Vagina (tissue), 2 donors: ENCODE measurements around the gene CDC14B. TPM values are rescaled to one million over a fixed set of nuclear protein-coding genes. Genes with fewer than 3 reads are reported as not detected.
A peak's percentile ranks its signal among the peaks of the same experiment; 100 is the strongest.

Experiments used
- DNase-seq, 2 donors: peaks; one replicate each; pipeline ENCODE4 v3.0.0-alpha.2; 2017; ENCODE audit errors: extremely low spot score in 2 of 2
- H3K27ac ChIP-seq: fragments of 200-600 bp; sonication (generic); one replicate; pipeline ENCODE4 v1.5.1; 2019
- H3K27me3 ChIP-seq: fragments of 200-600 bp; sonication (generic); one replicate; pipeline ENCODE4 v1.5.1; 2019
- H3K36me3 ChIP-seq, 2 donors: fragments of 200-600 bp; sonication (generic); one replicate each; pipeline ENCODE4 v1.5.1; 2017 to 2019
- H3K4me1 ChIP-seq: fragments of 200-600 bp; sonication (generic); one replicate; pipeline ENCODE4 v1.5.1; 2019
- H3K4me3 ChIP-seq, 2 donors: fragments of 200-600 bp; sonication (generic); 1 replicate in 1 of 2; 2 replicates in 1 of 2; pipeline ENCODE4 v1.5.1; 2016 to 2019
- H3K9me3 ChIP-seq: fragments of 200-600 bp; sonication (generic); one replicate; pipeline ENCODE4 v1.5.1; 2019
- POLR2A ChIP-seq, 2 donors: fragments of 450-650 bp; IDR thresholded peaks; one replicate each; pipeline ENCODE4 v1.6.1; 2017; ENCODE audit warnings: antibody characterized with exemption in 2 of 2, mild to moderate bottlenecking in 2 of 2, moderate library complexity in 2 of 2
- POLR2AphosphoS5 ChIP-seq, 2 donors: sonication (generic); formaldehyde crosslinking; IDR thresholded peaks; one replicate each; pipeline ENCODE4 v1.9.0; 2017; ENCODE audit warnings: antibody characterized with exemption in 2 of 2, mild to moderate bottlenecking in 2 of 2, low read depth in 1 of 2; ENCODE audit not compliant: insufficient read depth in 1 of 2
- intact Hi-C: fragments of 100-400 bp; cut with DNase I; formaldehyde crosslinking; loops from one replicate; pipeline ENCODE4 v1.15.1; 2023
- total RNA-seq: library from RNA; depleted of rRNA; stranded (reverse); fragments of >200 nt; gene quantifications from one replicate; pipeline ENCODE4 v1.2.3, GENCODE V29; 2016
- TF ChIP-seq, protein P1 (sequence below), 3 experiments: fragments of 450-650 bp in 2 of 3; fragments of 200-600 bp in 1 of 3; sonication (generic) in 1 of 3; IDR thresholded peaks; one replicate each; pipeline ENCODE4 v1.5.1; 2017 to 2019; ENCODE audit warnings: antibody characterized with exemption in 3 of 3, mild to moderate bottlenecking in 2 of 3, moderate library complexity in 2 of 3

CDC14B gene
- total RNA-seq, 1 donor from 2014 or later = 15.7 TPM

DNA sequence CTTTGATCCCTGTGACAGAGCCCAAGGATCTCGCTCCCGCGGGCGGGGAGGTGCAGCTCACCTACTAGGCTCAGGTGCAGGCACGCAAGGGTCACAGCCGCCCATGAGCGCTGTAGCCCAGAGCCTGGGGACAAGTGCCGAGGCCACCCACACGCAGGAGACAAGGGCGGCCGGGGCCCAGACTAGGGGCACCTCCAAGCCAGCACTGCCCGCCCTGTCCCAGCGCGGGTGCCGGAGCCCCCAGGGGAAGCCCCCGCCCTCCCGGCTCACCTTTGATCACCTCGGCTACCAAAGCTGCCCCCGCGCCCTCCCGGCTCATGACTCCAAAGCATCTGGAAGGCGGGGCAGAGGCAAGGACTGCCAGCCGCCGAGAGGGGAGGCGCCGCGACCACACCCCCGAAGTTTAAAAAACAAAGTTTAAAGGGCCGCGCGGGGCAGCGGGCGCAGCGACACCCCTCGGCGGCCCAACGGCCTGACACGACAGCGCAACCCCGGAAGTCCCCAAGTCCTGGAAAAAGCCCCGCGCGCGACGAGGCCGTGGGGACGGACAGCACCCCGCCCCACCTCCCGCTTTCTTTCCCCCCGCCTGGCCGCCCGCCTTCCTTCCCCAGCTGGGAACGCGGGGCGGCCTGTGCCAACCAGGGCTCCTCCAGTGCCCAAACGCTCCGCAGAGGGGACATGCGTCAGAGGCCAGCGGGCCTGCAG, 53.0 kb downstream of the CDC14B start:
- peaks cover 0 to 5% of the 10 kb centered on the region in 2 donors for H3K36me3 ChIP-seq
- no peaks in the 10 kb centered on the region for H3K9me3 ChIP-seq
- TF ChIP-seq POLR2AphosphoS5 (IDR thresholded peaks at IDR 0.05; ENCODE audit: insufficient read depth in 1 of 2, low read depth in 1 of 2) (peak in 1 of 2 donors; percentile 70), POLR2A (IDR thresholded peaks at IDR 0.05) (no peak)
- TF ChIP-seq, protein P1, sequence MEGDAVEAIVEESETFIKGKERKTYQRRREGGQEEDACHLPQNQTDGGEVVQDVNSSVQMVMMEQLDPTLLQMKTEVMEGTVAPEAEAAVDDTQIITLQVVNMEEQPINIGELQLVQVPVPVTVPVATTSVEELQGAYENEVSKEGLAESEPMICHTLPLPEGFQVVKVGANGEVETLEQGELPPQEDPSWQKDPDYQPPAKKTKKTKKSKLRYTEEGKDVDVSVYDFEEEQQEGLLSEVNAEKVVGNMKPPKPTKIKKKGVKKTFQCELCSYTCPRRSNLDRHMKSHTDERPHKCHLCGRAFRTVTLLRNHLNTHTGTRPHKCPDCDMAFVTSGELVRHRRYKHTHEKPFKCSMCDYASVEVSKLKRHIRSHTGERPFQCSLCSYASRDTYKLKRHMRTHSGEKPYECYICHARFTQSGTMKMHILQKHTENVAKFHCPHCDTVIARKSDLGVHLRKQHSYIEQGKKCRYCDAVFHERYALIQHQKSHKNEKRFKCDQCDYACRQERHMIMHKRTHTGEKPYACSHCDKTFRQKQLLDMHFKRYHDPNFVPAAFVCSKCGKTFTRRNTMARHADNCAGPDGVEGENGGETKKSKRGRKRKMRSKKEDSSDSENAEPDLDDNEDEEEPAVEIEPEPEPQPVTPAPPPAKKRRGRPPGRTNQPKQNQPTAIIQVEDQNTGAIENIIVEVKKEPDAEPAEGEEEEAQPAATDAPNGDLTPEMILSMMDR (IDR thresholded peaks at IDR 0.05) = peak in 2 of 3 experiments; percentile 59 to 83
- H3K4me3 ChIP-seq = peak overlapping the region; percentile 83 to 88
- H3K27ac ChIP-seq = peak overlapping the region; percentile 96
- H3K4me1 ChIP-seq = peaks cover 11% of the 10 kb centered on the region
- no peaks in the 10 kb centered on the region for H3K27me3 ChIP-seq
- DNase-seq = no peak
- intact Hi-C loops = loop anchor here (10.0 kb wide), 2 partner anchors 48 to 112 kb away; partner anchors contain the start of genes CDC14B and HABP4

DNA sequence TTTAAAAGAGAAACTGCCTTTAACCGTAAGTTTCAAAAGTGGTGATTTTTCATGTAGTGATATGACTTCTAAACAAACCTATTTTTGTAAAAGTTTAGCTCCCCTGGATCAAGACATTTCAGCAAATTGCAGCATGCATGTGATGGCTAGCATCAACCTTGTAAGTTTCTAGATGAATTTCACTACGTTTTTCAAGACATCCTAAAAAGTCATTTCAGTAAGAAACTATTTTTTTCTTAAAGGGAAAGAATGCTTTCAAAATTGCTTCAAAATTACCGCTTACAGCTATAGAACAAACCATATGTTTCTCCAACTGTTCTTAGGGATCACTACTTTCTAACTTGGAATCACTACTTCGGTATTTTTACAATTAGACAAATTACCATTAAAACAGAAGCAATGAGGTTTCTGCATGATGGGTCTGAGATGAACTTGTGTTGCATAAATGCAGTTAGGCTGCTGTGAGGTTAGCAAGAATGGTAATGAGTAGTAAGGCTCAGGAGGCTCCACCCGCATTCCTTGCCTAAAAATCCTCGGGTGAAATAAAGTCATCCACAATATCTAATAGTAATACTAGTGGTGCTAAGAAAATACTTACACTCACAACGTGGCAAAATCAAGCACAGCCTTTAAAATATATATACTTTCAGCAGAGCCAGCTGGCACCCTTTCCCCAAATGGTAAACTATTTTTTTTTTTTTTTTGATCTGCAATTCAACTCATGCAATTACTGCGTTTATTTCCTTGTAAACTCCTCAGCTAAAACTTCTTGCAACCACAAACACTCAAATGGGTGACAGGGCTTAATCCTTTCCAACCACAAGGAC, 53.8 kb downstream of the CDC14B start:
- no peak for DNase-seq
- intact Hi-C loops = loop anchor here (10.0 kb wide), 2 partner anchors 49 to 111 kb away; partner anchors contain the start of genes CDC14B and HABP4

DNA sequence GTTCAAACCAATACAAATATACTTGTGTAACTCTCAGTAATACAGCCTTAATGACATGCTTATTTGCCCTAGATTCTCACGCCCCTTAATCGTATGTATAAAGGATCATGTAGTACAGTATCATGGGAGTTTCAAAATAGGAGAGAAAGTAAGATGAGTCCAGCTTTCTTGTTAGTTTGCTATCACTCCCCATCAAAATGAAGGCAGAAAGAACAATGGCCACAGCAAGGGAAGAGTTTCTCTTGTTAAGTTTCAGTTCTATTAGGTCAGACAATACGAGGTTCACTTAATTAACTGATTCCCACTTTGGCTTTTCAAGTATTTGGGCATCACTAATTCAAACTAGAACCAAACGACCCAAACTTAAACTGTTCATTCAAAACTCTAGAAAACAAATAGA, 55.4 kb downstream of the CDC14B start:
- peaks cover 0 to 5% of the 10 kb centered on the region in 2 donors for H3K36me3 ChIP-seq
- no peaks in the 10 kb centered on the region for H3K9me3 ChIP-seq
- DNase-seq = no peak
- intact Hi-C loops = loop anchor here (10.0 kb wide), 2 partner anchors 51 to 109 kb away; partner anchors contain the start of genes CDC14B and HABP4
- H3K4me1 ChIP-seq = peaks cover 11% of the 10 kb centered on the region
- H3K4me3 ChIP-seq = no peak overlapping the region
- no peaks in the 10 kb centered on the region for H3K27me3 ChIP-seq
- TF ChIP-seq POLR2A (IDR thresholded peaks at IDR 0.05) = no peak
- TF ChIP-seq POLR2AphosphoS5 (IDR thresholded peaks at IDR 0.05; ENCODE audit: insufficient read depth in 1 of 2, low read depth in 1 of 2) = no peak
- TF ChIP-seq, protein P1 (IDR thresholded peaks at IDR 0.05) = no peak
- H3K27ac ChIP-seq = no peak overlapping the region

More for the DNA sequence above, 53.8 kb downstream of the CDC14B start:
- H3K36me3 ChIP-seq = peaks cover 0 to 5% of the 10 kb centered on the region in 2 donors
- peaks cover 11% of the 10 kb centered on the region for H3K4me1 ChIP-seq
- no peaks in the 10 kb centered on the region for H3K9me3 ChIP-seq
- peak overlapping the region; percentile 96 for H3K27ac ChIP-seq
- TF ChIP-seq POLR2AphosphoS5 (IDR thresholded peaks at IDR 0.05; ENCODE audit: insufficient read depth in 1 of 2, low read depth in 1 of 2) (no peak), POLR2A (IDR thresholded peaks at IDR 0.05) (no peak)
- TF ChIP-seq, protein P1 (IDR thresholded peaks at IDR 0.05) = no peak
- H3K27me3 ChIP-seq = no peaks in the 10 kb centered on the region
- H3K4me3 ChIP-seq = peak overlapping the region; percentile 83 to 88

DNA sequence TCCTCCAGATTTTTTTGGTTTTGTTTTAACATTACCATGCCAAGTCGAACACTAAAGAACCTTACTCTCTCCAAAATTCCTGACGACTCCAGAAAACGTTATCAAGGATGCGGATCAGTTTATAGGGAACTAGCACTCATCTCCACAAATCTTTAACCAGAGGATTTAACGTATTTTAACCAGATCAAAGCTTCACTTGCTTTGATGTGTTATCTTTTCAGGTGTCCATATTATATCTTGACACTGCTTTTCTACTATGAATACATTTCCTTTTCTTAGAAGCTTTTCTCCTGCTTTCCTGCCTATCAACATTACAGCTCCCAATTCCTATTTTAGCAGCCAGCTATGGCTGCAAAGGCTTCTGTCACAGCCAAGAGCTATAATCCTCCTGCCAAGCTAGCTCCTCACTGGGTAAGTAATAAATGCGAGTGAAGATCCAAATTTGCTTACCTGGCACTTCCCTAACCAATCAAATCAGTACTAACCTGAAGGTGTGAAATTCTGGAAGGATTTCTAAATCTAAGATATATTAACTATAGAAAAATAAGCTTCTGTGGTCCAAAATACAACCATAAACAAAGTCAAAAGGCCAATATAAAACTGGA, 60.2 kb downstream of the CDC14B start:
- intact Hi-C loops = no loop called here
- TF ChIP-seq, protein P1 (IDR thresholded peaks at IDR 0.05) = no peak
- TF ChIP-seq POLR2A (IDR thresholded peaks at IDR 0.05) (no peak), POLR2AphosphoS5 (IDR thresholded peaks at IDR 0.05; ENCODE audit: insufficient read depth in 1 of 2, low read depth in 1 of 2) (no peak)

More for the DNA sequence above, 60.2 kb downstream of the CDC14B start:
- no peak for DNase-seq
- H3K27me3 ChIP-seq = no peaks in the 10 kb centered on the region
- H3K27ac ChIP-seq = no peak overlapping the region
- peaks cover 0 to 5% of the 10 kb centered on the region in 2 donors for H3K36me3 ChIP-seq
- no peaks in the 10 kb centered on the region for H3K9me3 ChIP-seq
- H3K4me3 ChIP-seq = no peak overlapping the region
- peaks cover 4% of the 10 kb centered on the region for H3K4me1 ChIP-seq
